A673 (cell line): ENCODE results near the gene LAMTOR4.

ENCODE experiments used
- CTCF ChIP-seq: fragments of 300-800, 200-600 bp; sonication (generic); conservative IDR thresholded peaks from 2 replicates; pipeline ENCODE4 v1.5.1; 2017; ENCODE audit warnings: low read depth, mild to moderate bottlenecking, antibody characterized with exemption, low read length, moderate library complexity, mixed read lengths
- EZH2 ChIP-seq: fragments of 200-600 bp; sonication (generic); IDR thresholded peaks from 2 replicates; pipeline ENCODE4 v1.6.1; 2017; ENCODE audit warnings: borderline replicate concordance, low read depth, mild to moderate bottlenecking, mixed read lengths, antibody characterized with exemption, low read length; ENCODE audit not compliant: poor library complexity, severe bottlenecking

DNA sequence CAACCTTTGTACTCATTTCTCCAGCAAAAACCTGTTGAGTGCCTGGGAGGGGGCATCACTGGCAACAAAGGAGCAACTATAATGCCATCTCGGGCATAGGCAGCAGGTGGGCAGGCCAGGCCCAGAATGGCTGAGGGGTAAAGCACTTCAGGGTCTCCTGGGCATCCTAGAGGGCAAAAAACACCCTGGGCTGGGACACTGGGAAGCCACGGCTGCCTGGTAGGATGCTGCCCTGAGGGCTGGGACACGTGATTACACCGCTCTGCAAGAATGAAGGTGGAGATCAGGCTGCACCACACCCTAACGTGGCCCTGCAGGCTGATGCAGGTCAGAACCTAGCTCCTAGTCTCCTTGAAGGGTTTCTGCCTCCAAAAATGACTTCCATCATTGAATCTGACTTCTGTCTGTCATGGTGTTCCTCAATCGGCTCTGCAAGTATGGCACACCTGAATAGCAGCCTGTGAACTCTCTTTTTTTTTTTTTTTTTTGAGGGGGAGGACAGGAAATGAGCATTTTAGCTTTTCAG is 14.4 kb downstream of the LAMTOR4 start:
- TF ChIP-seq CTCF (no peak), EZH2 (no peak)
